GM19324 (cell line): ENCODE measurements around the gene TMEM171.

Experiments used
- ATAC-seq: cut with Tn5 transposase; IDR thresholded peaks from one replicate; pipeline ENCODE4 v1.9.1; 2021; ENCODE audit warnings: mild to moderate bottlenecking, moderate library complexity; ENCODE audit not compliant: unreplicated experiment, low FRiP score

Gene TMEM171

GRCh38 chr5:73119451-73120157 lies 771 bp upstream of the TMEM171 start:
- ATAC-seq, result no peak

DNA sequence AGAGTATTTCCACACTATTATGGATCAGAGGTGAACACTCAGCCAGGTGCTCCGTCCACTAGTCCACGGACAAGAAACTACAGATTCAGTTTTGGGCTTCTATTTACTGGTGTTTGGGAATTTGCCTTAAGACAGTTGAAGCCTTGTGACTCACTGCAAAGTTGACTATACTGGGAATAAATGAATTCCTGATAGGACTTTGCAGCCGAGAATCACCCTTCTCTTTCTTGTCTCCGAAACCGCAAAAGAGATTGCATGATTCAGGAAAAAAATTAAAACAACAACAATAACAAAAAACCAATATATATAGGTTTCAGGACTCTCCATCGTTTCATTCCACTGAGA lies 716 bp downstream of the TMEM171 start:
- no peak for ATAC-seq

GRCh38 chr5:73122875-73123810 lies 2.8 kb downstream of the TMEM171 start:
- ATAC-seq, result no peak

GRCh38 chr5:73125289-73125688 lies 4.9 kb downstream of the TMEM171 start:
- ATAC-seq, result no peak

DNA sequence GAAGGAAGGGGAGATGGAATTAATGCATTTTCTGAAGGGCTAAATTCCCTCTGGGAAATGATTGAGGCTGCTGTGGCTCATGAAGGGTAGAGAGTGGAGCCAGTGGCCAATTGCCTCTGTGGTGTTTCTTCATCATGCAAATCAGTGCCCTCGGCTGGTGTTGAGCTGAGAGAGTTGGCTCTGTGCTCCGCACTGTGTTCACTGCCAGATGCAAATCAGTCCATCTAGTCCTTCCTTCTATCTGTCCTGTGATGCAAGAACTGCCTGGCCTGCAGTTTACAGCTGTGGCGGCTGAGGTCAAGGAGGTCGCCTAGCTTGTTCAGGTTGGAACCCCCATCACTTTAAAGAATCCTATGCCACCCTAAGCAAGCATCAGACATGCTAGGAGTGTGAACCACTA lies 6.0 kb downstream of the TMEM171 start:
- ATAC-seq, result no peak

DNA sequence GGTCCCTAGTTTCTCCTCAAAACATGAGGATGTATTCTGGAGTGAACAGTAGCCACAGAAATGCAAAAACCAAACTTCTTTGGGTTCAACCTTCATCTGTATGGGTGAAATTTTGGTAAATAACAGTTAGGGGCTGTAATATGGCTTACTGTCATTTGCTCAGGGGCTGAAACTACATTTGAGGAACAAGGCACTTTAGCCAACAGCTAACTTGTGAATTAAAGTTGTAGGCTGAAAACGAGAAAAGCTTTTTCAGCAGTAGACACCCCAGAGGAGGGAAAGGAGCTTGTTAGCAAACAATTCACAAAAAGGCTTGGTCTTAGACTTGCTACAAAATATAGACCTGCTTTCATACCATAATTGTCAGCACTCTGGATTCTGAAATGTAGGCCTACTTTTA lies 6.6 kb downstream of the TMEM171 start:
- no peak for ATAC-seq

- ATAC-seq, result no peak
Measured at GRCh38 chr5:73129143-73129542, 8.8 kb downstream of the TMEM171 start.

DNA sequence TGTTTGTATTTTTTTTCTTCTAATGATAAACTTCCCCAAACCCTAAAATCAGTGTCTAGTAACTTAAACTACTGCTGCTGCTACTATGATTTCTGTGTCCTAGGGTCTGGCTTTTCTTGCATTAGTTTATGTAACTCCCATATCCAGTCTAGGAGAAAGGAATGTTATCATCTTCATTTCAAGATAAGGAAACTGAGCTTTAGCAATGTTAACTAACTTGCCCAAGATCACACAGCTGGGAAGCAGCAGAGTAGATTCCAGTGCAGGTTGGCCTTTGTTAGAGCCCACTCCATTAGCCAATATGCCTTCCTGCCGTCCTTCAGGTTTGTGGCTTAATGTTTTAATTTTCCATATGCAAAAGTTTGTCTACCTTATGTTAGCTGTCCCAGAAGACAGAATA lies 10.4 kb downstream of the TMEM171 start:
- ATAC-seq, result no peak

DNA sequence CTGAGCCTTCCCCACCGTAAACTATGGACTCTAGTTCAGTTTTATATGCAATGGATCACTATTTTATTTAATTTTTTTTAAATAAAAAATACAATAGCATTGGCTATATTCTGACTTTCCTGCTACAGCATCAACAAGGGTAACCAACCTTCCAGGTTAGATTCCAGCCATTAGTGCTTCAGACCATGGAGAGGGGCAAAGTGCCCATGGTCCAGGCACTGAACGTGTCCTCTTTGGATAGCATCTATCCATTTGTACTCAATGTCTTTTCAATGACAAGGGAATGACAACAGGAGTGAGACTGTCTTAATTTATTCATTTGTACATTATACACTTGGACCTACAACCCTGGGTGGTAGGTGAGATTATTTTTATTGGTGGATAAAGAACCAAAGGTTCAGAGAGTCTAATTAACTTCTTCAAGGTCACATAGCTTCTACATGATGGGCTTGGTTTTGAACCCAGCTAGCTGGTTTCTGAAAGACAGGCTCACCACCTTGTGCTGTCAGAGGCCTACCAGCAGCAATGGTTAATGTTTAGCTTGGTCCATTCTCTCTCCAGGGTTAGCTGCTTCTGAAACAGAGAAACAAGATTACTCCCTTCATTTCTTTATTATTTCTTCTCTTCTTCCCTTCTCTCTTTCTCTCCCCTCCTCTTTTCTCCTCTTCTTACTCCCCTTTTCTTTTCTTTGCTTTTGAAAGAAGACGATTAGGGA lies 11.5 kb downstream of the TMEM171 start:
- ATAC-seq, result no peak

DNA sequence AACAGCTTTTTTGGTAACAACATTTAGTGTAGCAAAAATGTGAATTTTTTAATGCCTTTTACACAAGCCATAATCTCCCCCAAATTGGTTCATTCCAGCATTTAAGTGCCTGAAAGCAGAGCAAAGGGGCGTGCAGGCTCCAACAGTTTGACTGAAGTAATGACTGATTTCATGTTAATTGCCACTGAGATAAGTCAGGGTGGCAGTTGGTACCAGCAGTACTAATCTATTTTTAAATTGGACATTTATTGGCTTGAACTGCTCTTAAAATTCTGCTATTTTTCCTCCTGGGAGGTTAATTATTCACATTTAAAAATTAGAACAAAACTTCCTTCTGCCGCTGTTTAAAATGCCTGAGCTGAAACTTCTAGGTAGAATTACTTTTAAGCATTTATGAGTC lies 12.4 kb downstream of the TMEM171 start:
- no peak for ATAC-seq

DNA sequence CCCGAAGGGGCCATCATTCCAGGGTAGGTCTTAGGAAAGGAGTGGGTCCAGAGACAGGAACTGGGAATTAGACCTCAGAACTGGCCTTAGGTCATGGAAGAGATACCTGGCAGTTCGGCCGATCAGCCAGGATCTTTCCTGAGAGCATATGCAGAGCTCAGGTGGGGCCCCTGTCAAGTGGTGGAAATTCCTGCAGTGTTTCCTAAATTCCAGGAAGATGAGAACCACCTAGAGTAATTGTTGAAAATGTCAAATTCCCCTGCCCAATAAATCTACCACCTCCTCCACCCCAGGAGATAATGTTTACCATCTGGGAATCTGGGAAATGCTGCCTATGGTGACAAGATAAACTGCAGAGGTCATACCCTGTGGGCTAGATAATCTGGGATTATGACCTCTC lies 14.6 kb downstream of the TMEM171 start:
- no peak for ATAC-seq

DNA sequence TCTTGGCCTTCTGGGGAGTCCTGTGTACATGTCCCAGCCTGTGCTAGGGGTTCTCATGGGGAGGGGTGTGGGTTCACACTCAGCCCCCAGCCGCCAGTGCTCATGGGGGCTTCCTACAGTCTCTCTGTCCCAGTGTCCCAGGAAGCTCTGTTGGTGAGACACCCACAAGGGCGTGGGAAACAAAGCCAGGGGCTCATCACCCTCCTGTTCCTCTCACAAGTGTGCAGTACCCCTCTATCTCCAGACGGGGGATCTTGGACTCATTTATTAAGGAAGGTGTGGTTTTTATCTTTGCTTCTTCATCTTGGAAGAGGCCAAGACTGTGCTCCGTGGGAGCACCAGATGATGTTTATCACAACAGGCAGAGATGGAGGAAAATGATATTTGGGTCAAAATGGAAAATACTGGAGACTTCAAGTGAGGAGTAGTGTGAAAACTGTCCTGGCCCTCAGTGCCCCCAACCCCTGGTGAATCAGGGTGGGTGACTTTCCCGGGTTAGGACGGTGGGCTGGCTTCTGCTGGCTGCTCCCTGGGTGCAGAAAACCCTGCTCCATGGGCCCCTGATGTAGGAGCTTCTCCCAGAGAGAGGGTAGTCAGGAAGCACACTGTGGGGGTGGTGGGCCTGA lies 15.2 kb downstream of the TMEM171 start:
- no peak for ATAC-seq

DNA sequence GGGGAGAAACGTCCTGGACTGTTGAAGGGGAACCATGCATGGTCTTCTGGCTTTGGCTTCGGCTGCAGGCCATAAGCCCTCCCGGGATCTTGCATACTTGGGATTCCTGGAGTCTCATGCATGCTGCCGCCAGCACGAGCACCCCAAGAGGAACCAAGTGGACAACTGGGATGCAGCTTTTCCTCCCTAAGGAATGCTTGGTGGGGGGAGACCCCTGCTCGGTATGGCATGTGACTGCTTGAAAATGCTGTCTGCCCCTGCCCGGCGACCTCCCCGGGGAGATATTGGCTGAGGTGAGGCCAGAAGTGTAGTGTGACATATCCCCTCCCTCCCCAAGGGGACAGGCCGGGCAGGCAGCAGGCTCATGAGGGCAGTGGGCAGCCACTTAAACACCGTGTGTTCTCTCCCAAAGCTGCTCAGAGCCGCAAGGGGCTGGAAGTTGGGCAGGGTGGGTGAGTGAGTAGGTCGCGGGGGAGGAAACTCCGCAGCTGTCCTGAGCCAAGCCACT lies 15.7 kb downstream of the TMEM171 start:
- no peak for ATAC-seq

GRCh38 chr5:73137563-73138530 lies 17.5 kb downstream of the TMEM171 start:
- ATAC-seq, result no peak

GRCh38 chr5:73139485-73139884 lies 19.1 kb downstream of the TMEM171 start:
- no peak for ATAC-seq

DNA sequence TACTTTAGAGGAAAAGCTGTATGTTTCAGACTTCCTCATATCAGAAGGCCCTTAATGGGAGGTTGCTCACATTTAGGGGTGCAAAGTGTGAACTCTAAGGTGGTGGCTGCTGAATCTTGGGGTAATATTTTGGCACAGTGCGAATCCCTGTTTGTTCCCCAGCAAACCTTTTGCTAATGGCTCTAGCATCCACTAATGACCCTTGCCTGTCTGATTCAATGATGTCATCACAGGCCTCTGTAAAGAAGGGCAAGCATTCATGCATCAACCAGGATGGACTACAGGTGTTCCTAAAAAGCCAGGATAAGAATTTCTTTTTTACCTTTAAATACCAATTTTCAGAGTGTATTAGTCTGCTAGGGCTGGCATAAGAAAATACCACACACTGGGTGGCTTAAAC lies 20.4 kb downstream of the TMEM171 start:
- no peak for ATAC-seq

- ATAC-seq, result no peak
Measured at GRCh38 chr5:73142035-73142434, 21.7 kb downstream of the TMEM171 start.

GRCh38 chr5:73143716-73144115 lies 23.3 kb downstream of the TMEM171 start:
- ATAC-seq, result no peak

DNA sequence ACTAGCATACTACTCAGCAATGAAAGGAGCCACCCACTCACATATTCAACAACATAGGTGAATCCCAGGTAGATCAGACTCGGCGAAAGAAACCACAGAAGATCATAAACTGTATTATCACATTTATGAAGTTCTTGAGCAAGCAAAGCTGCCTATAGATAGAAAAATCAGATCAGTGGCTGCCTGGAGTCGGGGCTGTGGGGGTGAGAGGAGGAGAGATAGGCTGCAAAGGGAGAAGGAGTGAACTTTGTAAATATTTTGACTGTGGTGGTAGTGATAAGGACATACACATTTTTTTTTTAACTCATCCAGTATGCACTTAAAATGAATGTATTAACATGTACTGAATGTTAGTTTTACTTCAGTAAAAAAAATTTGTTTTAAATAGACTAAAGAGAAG lies 29.2 kb downstream of the TMEM171 start:
- no peak for ATAC-seq

GRCh38 chr5:73150876-73151275 lies 30.5 kb downstream of the TMEM171 start:
- ATAC-seq, result no peak
